ENCODE data around the gene ADPRS.

The ADPRS gene, protein sequence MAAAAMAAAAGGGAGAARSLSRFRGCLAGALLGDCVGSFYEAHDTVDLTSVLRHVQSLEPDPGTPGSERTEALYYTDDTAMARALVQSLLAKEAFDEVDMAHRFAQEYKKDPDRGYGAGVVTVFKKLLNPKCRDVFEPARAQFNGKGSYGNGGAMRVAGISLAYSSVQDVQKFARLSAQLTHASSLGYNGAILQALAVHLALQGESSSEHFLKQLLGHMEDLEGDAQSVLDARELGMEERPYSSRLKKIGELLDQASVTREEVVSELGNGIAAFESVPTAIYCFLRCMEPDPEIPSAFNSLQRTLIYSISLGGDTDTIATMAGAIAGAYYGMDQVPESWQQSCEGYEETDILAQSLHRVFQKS

DNA sequence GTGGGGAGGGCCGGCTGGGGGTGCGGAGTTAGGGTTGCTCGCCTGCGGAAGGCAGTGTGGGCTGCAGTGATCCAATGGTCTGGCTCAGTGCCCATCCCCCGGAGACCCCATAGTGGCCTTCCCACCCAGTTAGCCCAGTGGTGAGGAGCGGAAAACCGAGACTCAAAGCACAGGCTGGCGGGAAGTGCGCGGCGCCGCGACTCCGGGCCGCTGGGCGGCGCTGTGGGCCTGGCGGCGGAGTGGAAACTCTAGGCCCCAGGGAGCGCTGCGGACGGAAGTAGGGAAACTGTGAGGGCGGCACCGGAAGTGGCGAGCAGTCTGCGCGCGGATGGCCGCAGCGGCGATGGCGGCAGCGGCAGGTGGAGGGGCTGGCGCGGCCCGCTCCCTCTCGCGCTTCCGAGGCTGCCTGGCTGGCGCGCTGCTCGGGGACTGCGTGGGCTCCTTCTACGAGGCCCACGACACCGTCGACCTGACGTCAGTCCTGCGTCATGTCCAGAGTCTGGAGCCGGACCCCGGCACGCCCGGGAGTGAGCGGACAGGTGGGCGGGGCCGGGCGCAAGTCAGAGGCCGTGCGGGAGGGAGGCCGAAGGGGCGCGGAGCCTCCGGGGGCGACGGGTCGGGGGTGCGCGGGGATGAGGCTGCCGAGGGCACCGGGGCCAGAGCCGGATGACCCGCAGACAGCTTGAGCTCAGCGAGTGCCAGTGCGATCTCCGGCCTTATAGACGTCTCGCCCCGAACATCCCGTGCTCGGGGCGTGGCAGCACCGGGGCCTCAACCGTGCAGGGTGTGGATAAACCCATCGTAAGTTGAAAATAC, at the start of gene ADPRS:
ADPRS (plus strand) TSS at position 316 of the 816 bp plus-strand sequence; CDS start at position 329, 13 bp downstream.
- peak within 1 kb of the TSS; percentile 96 for H3K4me3 ChIP-seq (ENCODE audit: low read depth, low read length)
- TF ChIP-seq CTCF (IDR thresholded peaks at IDR 0.05; ENCODE audit: low read depth, low read length) = peak; percentile 91

DNA sequence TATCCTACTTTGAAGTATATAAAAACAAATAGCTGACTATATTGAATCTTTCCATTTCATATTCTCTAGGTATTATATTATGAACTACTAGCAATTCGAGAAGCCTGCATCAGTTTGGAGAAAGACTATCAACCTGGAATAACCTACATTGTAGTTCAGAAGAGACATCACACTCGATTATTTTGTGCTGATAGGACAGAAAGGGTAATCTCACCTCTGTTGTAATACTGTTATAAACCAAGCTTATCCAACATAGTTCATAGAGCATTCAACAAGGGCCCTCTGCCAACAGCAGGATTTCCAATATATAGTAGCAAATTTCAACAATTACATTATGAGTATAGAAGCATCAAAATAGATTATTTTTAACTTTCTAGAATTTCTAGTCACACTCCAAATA, 48.5 kb upstream of the ADPRS start:
- H3K4me3 ChIP-seq (ENCODE audit: low read depth, low read length) = no peak overlapping the region
- no peak for TF ChIP-seq CTCF (IDR thresholded peaks at IDR 0.05; ENCODE audit: low read depth, low read length)

DNA sequence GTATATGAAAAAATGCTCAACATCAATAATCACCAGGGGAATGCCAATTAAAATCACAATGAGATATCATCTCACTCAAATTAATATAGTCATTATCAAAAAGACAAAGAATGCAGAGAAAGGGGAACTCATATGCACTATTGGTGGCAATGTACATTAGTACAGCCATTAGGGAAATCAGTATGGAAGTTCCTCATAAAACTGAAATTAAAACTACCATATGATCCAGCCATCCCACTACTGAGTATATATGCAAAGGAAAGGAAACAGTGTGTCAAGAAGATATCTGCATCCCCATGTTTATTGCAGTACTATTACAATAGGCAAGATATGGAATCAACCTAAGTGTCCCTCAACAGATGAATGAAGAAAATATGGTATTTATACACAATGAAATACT, 36.9 kb upstream of the ADPRS start:
- no peak overlapping the region for H3K4me3 ChIP-seq (ENCODE audit: low read depth, low read length)

DNA sequence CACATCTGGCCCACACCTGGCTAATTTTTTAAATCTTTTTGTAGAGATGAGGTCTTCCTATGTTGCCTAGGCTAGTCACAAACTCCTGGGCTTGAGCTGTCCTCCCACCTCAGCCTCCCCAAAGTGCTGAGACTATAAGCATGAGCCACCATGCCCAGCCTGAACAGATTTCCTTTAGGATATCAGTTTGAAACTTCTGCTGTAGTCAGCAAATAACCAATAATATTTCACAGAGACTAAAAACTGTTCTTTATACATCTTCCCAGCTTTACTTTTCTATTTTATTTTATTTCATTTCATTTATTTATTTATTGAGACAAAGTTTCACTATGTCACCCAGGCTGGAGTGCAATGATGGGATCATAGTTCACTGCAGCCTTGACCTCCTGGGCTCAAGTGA, 34.7 kb upstream of the ADPRS start:
- TF ChIP-seq CTCF (IDR thresholded peaks at IDR 0.05; ENCODE audit: low read depth, low read length) = no peak
- H3K4me3 ChIP-seq (ENCODE audit: low read depth, low read length) = no peak overlapping the region

More for the DNA sequence above, 36.9 kb upstream of the ADPRS start:
- TF ChIP-seq CTCF (IDR thresholded peaks at IDR 0.05; ENCODE audit: low read depth, low read length) = no peak

DNA sequence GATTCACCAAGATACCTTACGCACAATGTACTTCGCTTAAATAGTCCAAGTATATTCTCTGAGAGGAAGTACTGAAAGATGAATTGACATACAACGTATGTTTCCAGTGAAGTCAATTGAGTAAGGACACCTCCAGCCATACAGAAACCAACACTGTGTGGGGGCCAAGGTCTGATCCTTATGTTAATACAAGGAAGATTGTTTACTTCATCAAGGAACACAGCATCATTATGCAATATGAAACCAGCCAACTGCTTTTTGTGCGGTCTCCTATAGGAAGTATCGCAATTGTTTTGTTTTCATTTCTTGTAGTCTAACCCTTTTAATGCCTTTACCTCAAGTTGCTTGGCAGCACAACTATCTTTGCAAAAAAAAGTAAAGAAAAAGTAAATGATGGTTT, 33.0 kb upstream of the ADPRS start:
- no peak for TF ChIP-seq CTCF (IDR thresholded peaks at IDR 0.05; ENCODE audit: low read depth, low read length)

GRCh38 chr1:36062315-36062714, 26.4 kb upstream of the ADPRS start:
- no peak for TF ChIP-seq CTCF (IDR thresholded peaks at IDR 0.05; ENCODE audit: low read depth, low read length)
- no peak overlapping the region for H3K4me3 ChIP-seq (ENCODE audit: low read depth, low read length)

More for the DNA sequence above, 33.0 kb upstream of the ADPRS start:
- no peak overlapping the region for H3K4me3 ChIP-seq (ENCODE audit: low read depth, low read length)

DNA sequence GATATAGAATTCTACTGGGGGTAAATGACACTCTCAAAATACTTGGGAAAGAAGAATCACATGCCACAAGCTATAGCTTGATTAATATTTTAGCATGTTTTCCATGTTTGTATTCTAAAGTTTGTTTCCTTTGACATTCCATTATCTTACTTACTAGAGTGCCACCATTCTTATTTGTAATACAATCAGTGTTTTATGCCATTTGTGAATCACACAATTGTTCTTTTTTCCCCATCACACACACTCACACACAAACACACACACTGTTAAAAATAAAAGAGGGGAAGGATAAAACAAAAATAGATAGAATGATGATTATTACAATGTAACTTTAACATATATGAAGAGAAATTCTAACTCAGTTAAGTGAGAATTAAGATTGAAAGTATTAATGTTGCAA, 20.8 kb upstream of the ADPRS start:
- TF ChIP-seq CTCF (IDR thresholded peaks at IDR 0.05; ENCODE audit: low read depth, low read length) = no peak

More for the DNA sequence above, 20.8 kb upstream of the ADPRS start:
- no peak overlapping the region for H3K4me3 ChIP-seq (ENCODE audit: low read depth, low read length)

All from WI38 (cell line).